HCT116 (cell line): ENCODE data around the gene COLEC11. TPM values are rescaled to one million over a fixed set of nuclear protein-coding genes. Genes with fewer than 3 reads are reported as not detected.

Source experiments
- ATAC-seq: fragments of 200-7000 bp; cut with Tn5 transposase; 2 replicates; pipeline ENCODE4 v1.9.1; 2020; ENCODE audit warnings: mild to moderate bottlenecking, moderate library complexity
- BruUV-seq: library from RNA; stranded (reverse); fragments of 400-500 nt; replicated peaks from 2 replicates; lab custom pipeline; 2021; lab: Mats Ljungman, UMichigan
- CTCF ChIA-PET: fragments of 300-600 bp; sonication (Branson Sonifier 250); formaldehyde crosslinking; loops from one replicate; lab custom pipeline; 2021; ENCODE audit warnings: antibody characterized with exemption; lab: Charles Lee
- POLR2A ChIA-PET: fragments of 300-600, 350-600 bp; sonication (Branson Sonifier 250); formaldehyde crosslinking; loops from one replicate; lab custom pipeline; 2021; ENCODE audit warnings: antibody characterized with exemption; lab: Charles Lee
- RAD21 ChIA-PET, 2 experiments: fragments of 300-600 bp; sonication (Branson Sonifier 250); formaldehyde crosslinking; loops; one replicate each; lab custom pipeline; 2023; ENCODE audit warnings: low total read pairs in 2 of 2; ENCODE audit not compliant: uncharacterized antibody in 2 of 2, unreplicated experiment in 2 of 2, low non-redundant PET in 1 of 2; lab: Charles Lee
- DNase-seq: peaks from one replicate; pipeline ENCODE4 v3.0.0-alpha.2; 2010; ENCODE audit warnings: low read depth, low spot score
- H2AFZ ChIP-seq: fragments of 200-600 bp; shearing (Covaris generic), sonication (generic); 2 replicates; pipeline ENCODE4 v1.6.1; 2017; ENCODE audit warnings: low read depth, mixed run types, mixed read lengths, antibody characterized with exemption, low read length; ENCODE audit not compliant: poor library complexity, severe bottlenecking
- H3K27ac ChIP-seq: 2 replicates; pipeline ENCODE4 v1.5.1; 2012; ENCODE audit warnings: low read depth, low read length
- H3K27me3 ChIP-seq: fragments of 200-600 bp; sonication (generic); 2 replicates; pipeline ENCODE4 v1.6.1; 2016; ENCODE audit warnings: mixed run types, low read length, mixed read lengths; ENCODE audit not compliant: insufficient read depth
- H3K36me3 ChIP-seq, 2 experiments: fragments of 200-500 bp in 1 of 2; fragments of 200-600 bp in 1 of 2; sonication (Bioruptor generic) in 1 of 2; sonication (generic) in 1 of 2; 2 replicates each; pipeline versions ENCODE4 v1.5.1 to v1.6.1; 2014 to 2016; ENCODE audit warnings: low read length in 2 of 2, inconsistent platforms in 1 of 2, mixed read lengths in 1 of 2, mixed run types in 1 of 2; ENCODE audit not compliant: insufficient read depth in 2 of 2, control insufficient read depth in 1 of 2
- H3K4me1 ChIP-seq, 2 experiments: fragments of 200-600 bp in 1 of 2; sonication (generic) in 1 of 2; 2 replicates each; pipeline versions ENCODE4 v1.5.1 to v1.6.1; 2012 to 2017; ENCODE audit warnings: low read length in 2 of 2, inconsistent platforms in 1 of 2, mild to moderate bottlenecking in 1 of 2, mixed read lengths in 1 of 2, mixed run types in 1 of 2, moderate library complexity in 1 of 2; ENCODE audit not compliant: insufficient read depth in 2 of 2, control insufficient read depth in 1 of 2
- H3K4me2 ChIP-seq: fragments of 200-600 bp; sonication (generic); 2 replicates; pipeline ENCODE4 v1.6.1; 2017; ENCODE audit warnings: mixed run types, low read length, mixed read lengths
- H3K4me3 ChIP-seq, 2 experiments: fragments of 200-600 bp in 1 of 2; sonication (generic) in 1 of 2; replicated peaks in 1 of 2; 2 replicates each; pipeline ENCODE4 v1.5.1; 2011 to 2016; ENCODE audit warnings: low read length in 2 of 2, control low read depth in 1 of 2, low read depth in 1 of 2, mild to moderate bottlenecking in 1 of 2, mixed read lengths in 1 of 2, mixed run types in 1 of 2
- H3K79me2 ChIP-seq: fragments of 200-600 bp; sonication (generic); 2 replicates; pipeline ENCODE4 v1.6.1; 2017; ENCODE audit warnings: mild to moderate bottlenecking, mixed run types, low read length, moderate library complexity, mixed read lengths; ENCODE audit not compliant: insufficient read depth
- H3K9ac ChIP-seq: fragments of 200-600 bp; sonication (generic); 2 replicates; pipeline ENCODE4 v1.6.1; 2016; ENCODE audit warnings: low read length, mixed read lengths
- H3K9me2 ChIP-seq: fragments of 200-600 bp; sonication (generic), shearing (Covaris generic); 2 replicates; pipeline ENCODE4 v1.6.1; 2017; ENCODE audit warnings: mixed run types, mild to moderate bottlenecking, moderate library complexity; ENCODE audit not compliant: insufficient read depth
- H3K9me3 ChIP-seq, 2 experiments: fragments of 200-500 bp in 1 of 2; fragments of 200-600 bp in 1 of 2; sonication (Bioruptor generic) in 1 of 2; sonication (generic) in 1 of 2; 2 replicates each; pipeline ENCODE4 v1.6.1; 2014 to 2017; ENCODE audit warnings: low read length in 2 of 2, mixed read lengths in 2 of 2, inconsistent platforms in 1 of 2, low read depth in 1 of 2, mild to moderate bottlenecking in 1 of 2, mixed run types in 1 of 2, moderate library complexity in 1 of 2; ENCODE audit not compliant: control insufficient read depth in 1 of 2, insufficient read depth in 1 of 2
- H4K20me1 ChIP-seq: fragments of 200-600 bp; sonication (generic), shearing (Covaris generic); 2 replicates; pipeline ENCODE4 v1.6.1; 2017; ENCODE audit warnings: mixed run types, mild to moderate bottlenecking, moderate library complexity; ENCODE audit not compliant: insufficient read depth
- CTCF ChIP-seq, 3 experiments: fragments of 200-600 bp in 1 of 3; sonication (generic) in 1 of 3; IDR thresholded peaks in 2 of 3; conservative IDR thresholded peaks in 1 of 3; 2 replicates each; pipeline ENCODE4 v1.5.1; 2012 to 2017; ENCODE audit warnings: low read depth in 2 of 3, low read length in 2 of 3, antibody characterized with exemption in 1 of 3, borderline replicate concordance in 1 of 3, control low read depth in 1 of 3, mild to moderate bottlenecking in 1 of 3, mixed read lengths in 1 of 3, mixed run types in 1 of 3, moderate library complexity in 1 of 3; ENCODE audit not compliant: insufficient read depth in 1 of 3
- FOSL1 ChIP-seq: IDR thresholded peaks from 2 replicates; pipeline ENCODE4 v1.6.1; 2012; ENCODE audit warnings: low read depth
- RAD21 ChIP-seq: IDR thresholded peaks from 2 replicates; pipeline ENCODE4 v1.6.1; 2012; ENCODE audit warnings: low read depth, mild to moderate bottlenecking
- SIN3A ChIP-seq: IDR thresholded peaks from 2 replicates; pipeline ENCODE4 v1.6.1; 2012; ENCODE audit warnings: low read depth
- SP1 ChIP-seq: IDR thresholded peaks from 2 replicates; pipeline ENCODE4 v1.6.1; 2012; ENCODE audit warnings: low read depth
- TCF7L2 ChIP-seq: IDR thresholded peaks from 2 replicates; pipeline ENCODE4 v1.7.0; 2011; ENCODE audit warnings: borderline replicate concordance, inconsistent platforms; ENCODE audit not compliant: insufficient read depth, insufficient read length; ENCODE audit errors: extremely low read depth
- ZFX ChIP-seq: fragments of 450-650 bp; IDR thresholded peaks from 2 replicates; pipeline ENCODE4 v1.6.1; 2017
- intact Hi-C: fragments of 100-400 bp; cut with micrococcal nuclease; formaldehyde crosslinking; loops from 2 replicates; pipeline ENCODE4 v1.10.0; 2022
- total RNA-seq: library from RNA; stranded (reverse); gene quantifications from one replicate; pipeline ENCODE4 v1.2.1, GENCODE V29; 2021; ENCODE audit not compliant: unreplicated experiment

COLEC11 gene
- total RNA-seq, 1 experiment from 2014 or later = 0.15 TPM

DNA sequence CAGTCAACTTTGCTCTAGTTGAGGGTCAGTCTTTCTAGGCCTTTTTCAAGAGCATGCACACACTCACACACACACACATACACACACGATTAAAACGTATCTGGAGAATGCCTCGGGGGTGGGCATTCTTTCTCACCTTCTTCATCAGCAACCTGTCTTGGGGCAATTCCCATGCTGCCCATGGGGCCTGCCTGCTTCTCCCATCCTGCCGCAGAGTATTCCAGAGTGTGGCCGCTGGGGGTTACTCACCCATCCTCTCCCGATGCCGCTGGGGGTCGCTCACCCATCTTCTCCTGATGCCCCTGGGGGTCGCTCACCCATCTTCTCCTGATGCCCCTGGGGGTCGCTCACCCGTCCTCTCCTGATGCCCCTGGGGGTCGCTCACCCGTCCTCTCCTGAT, 52.3 kb downstream of the COLEC11 start:
- ATAC-seq (no peak), DNase-seq (no peak)
- Histone ChIP-seq H4K20me1 (no peaks in the 10 kb centered on the region), H3K79me2 (no peaks in the 10 kb centered on the region), H3K4me3 (no peak overlapping the region), H3K9ac (no peak overlapping the region), H3K9me3 (no peaks in the 10 kb centered on the region), H3K27ac (no peak overlapping the region), H3K27me3 (no peaks in the 10 kb centered on the region), H3K9me2 (no peaks in the 10 kb centered on the region), H3K4me1 (peaks cover 0 to 5% of the 10 kb centered on the region in 2 experiments; a peak in 2 of 4 replicates), H3K36me3 (no peaks in the 10 kb centered on the region), H2AFZ (no peak overlapping the region), H3K4me2 (no peak overlapping the region)
- CTCF ChIA-PET = no interaction called here
- POLR2A ChIA-PET = no interaction called here
- intact Hi-C loops = no loop called here
- BruUV-seq = no TSS peak
- TF ChIP-seq SIN3A (no peak), CTCF (IDR thresholded peaks at IDR 0.05 in 2 of 3, conservative IDR thresholded peaks at IDR 0.05 in 1 of 3; ENCODE audit: borderline replicate concordance in 1 of 3, insufficient read depth in 1 of 3, low read depth in 2 of 3, low read length in 2 of 3) (no peak), ZFX (no peak), SP1 (no peak), RAD21 (no peak), FOSL1 (no peak)
- RAD21 ChIA-PET = no interaction called here

- Histone ChIP-seq H3K9me3 (no peaks in the 10 kb centered on the region), H3K9me2 (no peaks in the 10 kb centered on the region), H3K36me3 (no peaks in the 10 kb centered on the region), H2AFZ (no peak overlapping the region), H3K27me3 (no peaks in the 10 kb centered on the region), H3K4me3 (no peak overlapping the region)
- no TSS peak for BruUV-seq
- POLR2A ChIA-PET = no interaction called here
- intact Hi-C loops = no loop called here
- TF ChIP-seq TCF7L2 = no peak
- TF ChIP-seq, all 23 proteins: peak for 0
- Histone ChIP-seq H3K79me2 (no peaks in the 10 kb centered on the region), H3K27ac (no peak overlapping the region), H3K9ac (no peak overlapping the region), H3K4me1 (peaks cover 0 to 5% of the 10 kb centered on the region in 2 experiments; a peak in 2 of 4 replicates), H3K4me2 (no peak overlapping the region), H4K20me1 (no peaks in the 10 kb centered on the region)
- ChIA-PET RAD21 (no interaction called here), CTCF (no interaction called here)
- no peak for DNase-seq
- ATAC-seq = no peak
Measured at GRCh38 chr2:3647831-3648651, 53.1 kb downstream of the COLEC11 start.
